ENCODE results near the gene BRF1.

DNA sequence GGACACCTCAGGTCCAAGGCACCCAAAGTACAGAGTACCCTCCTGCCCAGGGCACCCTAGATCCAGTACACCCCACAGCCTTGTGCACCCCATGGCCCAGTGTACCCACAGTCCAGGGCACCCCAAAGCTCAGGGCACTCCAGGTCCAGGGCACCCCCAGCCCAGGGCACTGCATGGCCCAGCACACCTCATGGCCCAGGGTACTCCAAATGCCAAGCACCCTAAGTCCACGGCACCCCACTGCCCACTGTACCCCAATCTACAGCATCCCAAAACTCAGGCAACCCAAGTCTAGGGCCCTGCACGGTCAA, 138.2 kb downstream of the BRF1 start:
- TF ChIP-seq YY1 (IDR thresholded peaks at IDR 0.05; ENCODE audit: low read depth) (no peak), TAF1 (IDR thresholded peaks at IDR 0.05; ENCODE audit: low read depth) (no peak), CEBPB (IDR thresholded peaks at IDR 0.05) (no peak), NFIC (IDR thresholded peaks at IDR 0.05) (no peak), CREB1 (IDR thresholded peaks at IDR 0.05; ENCODE audit: low read depth) (no peak), EP300 (IDR thresholded peaks at IDR 0.05; ENCODE audit: borderline replicate concordance) (no peak), FOXM1 (IDR thresholded peaks at IDR 0.05; ENCODE audit: borderline replicate concordance, low read depth) (no peak), RAD21 (IDR thresholded peaks at IDR 0.05; ENCODE audit: low read depth) (no peak), EGR1 (IDR thresholded peaks at IDR 0.05) (no peak)
- TF ChIP-seq, protein P1, sequence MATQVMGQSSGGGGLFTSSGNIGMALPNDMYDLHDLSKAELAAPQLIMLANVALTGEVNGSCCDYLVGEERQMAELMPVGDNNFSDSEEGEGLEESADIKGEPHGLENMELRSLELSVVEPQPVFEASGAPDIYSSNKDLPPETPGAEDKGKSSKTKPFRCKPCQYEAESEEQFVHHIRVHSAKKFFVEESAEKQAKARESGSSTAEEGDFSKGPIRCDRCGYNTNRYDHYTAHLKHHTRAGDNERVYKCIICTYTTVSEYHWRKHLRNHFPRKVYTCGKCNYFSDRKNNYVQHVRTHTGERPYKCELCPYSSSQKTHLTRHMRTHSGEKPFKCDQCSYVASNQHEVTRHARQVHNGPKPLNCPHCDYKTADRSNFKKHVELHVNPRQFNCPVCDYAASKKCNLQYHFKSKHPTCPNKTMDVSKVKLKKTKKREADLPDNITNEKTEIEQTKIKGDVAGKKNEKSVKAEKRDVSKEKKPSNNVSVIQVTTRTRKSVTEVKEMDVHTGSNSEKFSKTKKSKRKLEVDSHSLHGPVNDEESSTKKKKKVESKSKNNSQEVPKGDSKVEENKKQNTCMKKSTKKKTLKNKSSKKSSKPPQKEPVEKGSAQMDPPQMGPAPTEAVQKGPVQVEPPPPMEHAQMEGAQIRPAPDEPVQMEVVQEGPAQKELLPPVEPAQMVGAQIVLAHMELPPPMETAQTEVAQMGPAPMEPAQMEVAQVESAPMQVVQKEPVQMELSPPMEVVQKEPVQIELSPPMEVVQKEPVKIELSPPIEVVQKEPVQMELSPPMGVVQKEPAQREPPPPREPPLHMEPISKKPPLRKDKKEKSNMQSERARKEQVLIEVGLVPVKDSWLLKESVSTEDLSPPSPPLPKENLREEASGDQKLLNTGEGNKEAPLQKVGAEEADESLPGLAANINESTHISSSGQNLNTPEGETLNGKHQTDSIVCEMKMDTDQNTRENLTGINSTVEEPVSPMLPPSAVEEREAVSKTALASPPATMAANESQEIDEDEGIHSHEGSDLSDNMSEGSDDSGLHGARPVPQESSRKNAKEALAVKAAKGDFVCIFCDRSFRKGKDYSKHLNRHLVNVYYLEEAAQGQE (IDR thresholded peaks at IDR 0.05; ENCODE audit: low read depth) = no peak
- TF ChIP-seq, protein P2, sequence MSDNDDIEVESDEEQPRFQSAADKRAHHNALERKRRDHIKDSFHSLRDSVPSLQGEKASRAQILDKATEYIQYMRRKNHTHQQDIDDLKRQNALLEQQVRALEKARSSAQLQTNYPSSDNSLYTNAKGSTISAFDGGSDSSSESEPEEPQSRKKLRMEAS (IDR thresholded peaks at IDR 0.05) = no peak
- TF ChIP-seq, protein P3, sequence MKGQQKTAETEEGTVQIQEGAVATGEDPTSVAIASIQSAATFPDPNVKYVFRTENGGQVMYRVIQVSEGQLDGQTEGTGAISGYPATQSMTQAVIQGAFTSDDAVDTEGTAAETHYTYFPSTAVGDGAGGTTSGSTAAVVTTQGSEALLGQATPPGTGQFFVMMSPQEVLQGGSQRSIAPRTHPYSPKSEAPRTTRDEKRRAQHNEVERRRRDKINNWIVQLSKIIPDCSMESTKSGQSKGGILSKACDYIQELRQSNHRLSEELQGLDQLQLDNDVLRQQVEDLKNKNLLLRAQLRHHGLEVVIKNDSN (IDR thresholded peaks at IDR 0.05) = no peak

Data from Ishikawa (cell line).